Left lung (tissue), 10 donors: Measurements from ENCODE around the gene CCDC188. TPM values are rescaled to one million over a fixed set of nuclear protein-coding genes. Genes with fewer than 3 reads are reported as not detected.

Experiments used
- ATAC-seq: fragments of 200-7000 bp; cut with Tn5 transposase; one replicate; pipeline ENCODE4 v1.9.1; 2020; ENCODE audit warnings: moderate library complexity
- DNase-seq, 4 donors: peaks; one replicate each; pipeline ENCODE4 v3.0.0-alpha.2; 2013 to 2020
- H3K27ac ChIP-seq, 2 donors: fragments of 200-600 bp; sonication (generic) in 1 of 2; one replicate each; pipeline versions ENCODE4 v1.5.0 to v1.8.0; 2020 to 2021
- H3K27me3 ChIP-seq, 2 donors: fragments of 200-600 bp; sonication (generic) in 1 of 2; one replicate each; pipeline versions ENCODE4 v1.5.0 to v1.8.0; 2020 to 2021
- H3K36me3 ChIP-seq, 2 donors: fragments of 200-600 bp; sonication (generic) in 1 of 2; one replicate each; pipeline versions ENCODE4 v1.5.0 to v1.8.0; 2020 to 2021
- H3K4me1 ChIP-seq, 2 donors: fragments of 200-600 bp; one replicate each; pipeline ENCODE4 v1.8.0; 2021
- H3K4me3 ChIP-seq, 2 donors: fragments of 200-600 bp; sonication (generic) in 1 of 2; one replicate each; pipeline versions ENCODE4 v1.5.0 to v1.8.0; 2020 to 2021; ENCODE audit warnings: mild to moderate bottlenecking in 1 of 2
- H3K9me3 ChIP-seq, 2 donors: fragments of 200-600 bp; sonication (generic) in 1 of 2; one replicate each; pipeline versions ENCODE4 v1.5.0 to v1.8.0; 2020 to 2021
- CTCF ChIP-seq, 2 donors: fragments of 200-600 bp; sonication (generic) in 1 of 2; IDR thresholded peaks; one replicate each; pipeline versions ENCODE4 v1.5.0 to v1.8.0; 2021; ENCODE audit warnings: antibody characterized with exemption in 2 of 2
- intact Hi-C, 2 donors: fragments of 100-400 bp; cut with DNase I; formaldehyde crosslinking; loops; one replicate each; pipeline versions ENCODE4 v1.11.2 to v1.14.2; 2022
- polyA plus RNA-seq, 6 donors: library from polyadenylated mRNA; unstranded; fragments of 120-200 nt; gene quantifications; one replicate each; pipeline ENCODE4 v1.2.1, GENCODE V29; 2013; ENCODE audit not compliant: insufficient read length in 6 of 6
- total RNA-seq, 2 donors: library from RNA; stranded (reverse); fragmentation: NEBNext Ultra II Directional; extraction: Animal tissue kit (Norgen Biotek cat#: 25700); gene quantifications; one replicate each; pipeline ENCODE4 v1.2.1, GENCODE V29; 2021
- donor health status: DM: no; HTN: yes; CAD: no.
- donor health status: DM: no; HTN: no; CAD: no.

CCDC188 gene
- total and polyA plus RNA-seq, 8 donors = 1.1 to 3.9 (median 1.7) TPM

GRCh38 chr22:20184501-20185165, 33.8 kb upstream of the CCDC188 start:
- H3K9me3 ChIP-seq = no peaks in the 10 kb centered on the region
- DNase-seq (no peak), ATAC-seq (no peak)
- no peak for TF ChIP-seq CTCF (IDR thresholded peaks at IDR 0.05)
- H3K36me3 ChIP-seq = no peaks in the 10 kb centered on the region
- no peaks in the 10 kb centered on the region for H3K27me3 ChIP-seq
- intact Hi-C loops = no loop called here
- no peak overlapping the region for H3K4me3 ChIP-seq
- H3K4me1 ChIP-seq = no peaks in the 10 kb centered on the region
- no peak overlapping the region for H3K27ac ChIP-seq

- H3K27ac ChIP-seq = no peak overlapping the region
- no peaks in the 10 kb centered on the region for H3K27me3 ChIP-seq
- H3K36me3 ChIP-seq = no peaks in the 10 kb centered on the region
- no peak for TF ChIP-seq CTCF (IDR thresholded peaks at IDR 0.05)
- H3K9me3 ChIP-seq = no peaks in the 10 kb centered on the region
- DNase-seq (no peak), ATAC-seq (no peak)
- no peak overlapping the region for H3K4me3 ChIP-seq
- H3K4me1 ChIP-seq = no peaks in the 10 kb centered on the region
- intact Hi-C loops = no loop called here
Observed at GRCh38 chr22:20183823-20184222, 33.0 kb upstream of the CCDC188 start.

- Histone ChIP-seq H3K4me1 (no peaks in the 10 kb centered on the region), H3K27ac (no peak overlapping the region), H3K27me3 (no peaks in the 10 kb centered on the region), H3K36me3 (no peaks in the 10 kb centered on the region), H3K4me3 (no peak overlapping the region), H3K9me3 (no peaks in the 10 kb centered on the region)
- no peak for ATAC-seq
- no peak for DNase-seq
- no peak for TF ChIP-seq CTCF (IDR thresholded peaks at IDR 0.05)
- intact Hi-C loops = no loop called here
Observed at GRCh38 chr22:20183101-20183500, 32.2 kb upstream of the CCDC188 start.

GRCh38 chr22:20182365-20182764, 31.5 kb upstream of the CCDC188 start:
- no peaks in the 10 kb centered on the region for H3K27me3 ChIP-seq
- ATAC-seq (no peak), DNase-seq (no peak)
- no peak overlapping the region for H3K4me3 ChIP-seq
- no peaks in the 10 kb centered on the region for H3K4me1 ChIP-seq
- no peaks in the 10 kb centered on the region for H3K36me3 ChIP-seq
- H3K9me3 ChIP-seq = no peaks in the 10 kb centered on the region
- no peak for TF ChIP-seq CTCF (IDR thresholded peaks at IDR 0.05)
- H3K27ac ChIP-seq = no peak overlapping the region
- intact Hi-C loops = no loop called here

- TF ChIP-seq CTCF (IDR thresholded peaks at IDR 0.05) = no peak
- no peak for DNase-seq
- H3K9me3 ChIP-seq = no peaks in the 10 kb centered on the region
- intact Hi-C loops = no loop called here
- no peak for ATAC-seq
- H3K36me3 ChIP-seq = no peaks in the 10 kb centered on the region
- H3K4me3 ChIP-seq = no peak overlapping the region
- no peak overlapping the region for H3K27ac ChIP-seq
- H3K27me3 ChIP-seq = no peaks in the 10 kb centered on the region
- H3K4me1 ChIP-seq = no peaks in the 10 kb centered on the region
Observed at GRCh38 chr22:20181884-20182236, 31.0 kb upstream of the CCDC188 start.
